IMR-90 (cell line): ENCODE data around the gene PHACTR2. TPM values are rescaled to one million over a fixed set of nuclear protein-coding genes. Genes with fewer than 3 reads are reported as not detected.

Source experiments
- ATAC-seq: fragments of 200-7000 bp; cut with Tn5 transposase; 2 replicates; pipeline ENCODE4 v1.9.1; 2020; ENCODE audit warnings: low read depth, mild to moderate bottlenecking, moderate library complexity
- BruUV-seq: library from RNA; stranded (reverse); fragments of 400-500 nt; replicated peaks from 2 replicates; lab custom pipeline; 2021; lab: Mats Ljungman, UMichigan
- CTCF ChIA-PET: fragments of 300-600 bp; formaldehyde crosslinking; extraction: SDS; loops from one replicate; lab custom pipeline; 2021; ENCODE audit warnings: antibody characterized with exemption; lab: Yijun Ruan, JAX
- POLR2A ChIA-PET: fragments of 300-600 bp; sonication (Branson Sonifier 250); formaldehyde crosslinking; loops from one replicate; lab custom pipeline; 2022; ENCODE audit warnings: antibody characterized with exemption; ENCODE audit not compliant: unreplicated experiment; lab: Charles Lee
- DNase-seq: peaks from one replicate; pipeline ENCODE4 v3.0.0; 2013
- H2AFZ ChIP-seq: replicated peaks from 2 replicates; pipeline ENCODE3; 2013; ENCODE audit warnings: low read length, mild to moderate bottlenecking; ENCODE audit not compliant: poor library complexity
- H2AK5ac ChIP-seq: 2 replicates; pipeline ENCODE4 v1.6.1; 2013; ENCODE audit warnings: low read depth, low read length, inconsistent platforms
- H2AK9ac ChIP-seq: replicated peaks from 2 replicates; pipeline ENCODE3; 2013; ENCODE audit warnings: mild to moderate bottlenecking, low read depth, low read length, moderate library complexity; ENCODE audit not compliant: poor library complexity
- H2BK120ac ChIP-seq: 2 replicates; pipeline ENCODE4 v1.6.1; 2013; ENCODE audit warnings: low read depth, low read length, inconsistent platforms
- H2BK15ac ChIP-seq: 3 replicates; pipeline ENCODE4 v1.6.1; 2013; ENCODE audit warnings: low read depth, low read length, inconsistent platforms
- H2BK20ac ChIP-seq: 2 replicates; pipeline ENCODE4 v1.6.1; 2013; ENCODE audit warnings: low read depth, mild to moderate bottlenecking, inconsistent platforms, low read length, moderate library complexity
- H2BK5ac ChIP-seq: 2 replicates; pipeline ENCODE4 v1.6.1; 2013; ENCODE audit warnings: mild to moderate bottlenecking, low read depth, low read length, inconsistent platforms; ENCODE audit not compliant: poor library complexity, severe bottlenecking
- H3K14ac ChIP-seq: replicated peaks from 2 replicates; pipeline ENCODE4 v1.6.1; 2013; ENCODE audit warnings: low read depth, low read length, inconsistent platforms
- H3K18ac ChIP-seq: 2 replicates; pipeline ENCODE4 v1.6.1; 2013; ENCODE audit warnings: low read depth, low read length, control low read depth
- H3K23ac ChIP-seq: 2 replicates; pipeline ENCODE4 v1.6.1; 2013; ENCODE audit warnings: low read depth, low read length, inconsistent platforms
- H3K27ac ChIP-seq: 2 replicates; pipeline ENCODE4 v1.5.1; 2013; ENCODE audit warnings: mild to moderate bottlenecking, control low read depth, low read length; ENCODE audit not compliant: insufficient read depth
- H3K27me3 ChIP-seq: 2 replicates; pipeline ENCODE4 v1.6.1; 2013; ENCODE audit warnings: low read length; ENCODE audit not compliant: control insufficient read depth, insufficient read depth
- H3K36me3 ChIP-seq: 2 replicates; pipeline ENCODE4 v1.6.1; 2013; ENCODE audit warnings: low read length, mixed read lengths; ENCODE audit not compliant: control insufficient read depth, insufficient read depth
- H3K4ac ChIP-seq: 2 replicates; pipeline ENCODE4 v1.6.1; 2013; ENCODE audit warnings: low read depth, low read length, inconsistent platforms
- H3K4me1 ChIP-seq: 2 replicates; pipeline ENCODE4 v1.6.1; 2013; ENCODE audit warnings: low read length, mixed read lengths; ENCODE audit not compliant: control insufficient read depth, insufficient read depth
- H3K4me2 ChIP-seq: 2 replicates; pipeline ENCODE4 v1.6.1; 2013; ENCODE audit warnings: low read depth, mild to moderate bottlenecking, control low read depth, low read length, moderate library complexity
- H3K4me3 ChIP-seq: 2 replicates; pipeline ENCODE4 v1.5.1; 2013; ENCODE audit warnings: low read depth, mild to moderate bottlenecking, control low read depth, low read length, moderate library complexity; ENCODE audit not compliant: insufficient read depth
- H3K56ac ChIP-seq: 2 replicates; pipeline ENCODE4 v1.6.1; 2013; ENCODE audit warnings: low read length, inconsistent platforms; ENCODE audit not compliant: insufficient read depth; ENCODE audit errors: extremely low read depth
- H3K79me1 ChIP-seq, 2 experiments: 2 replicates each; pipeline ENCODE4 v1.6.1; 2013; ENCODE audit warnings: low read length in 2 of 2, inconsistent platforms in 1 of 2, low read depth in 1 of 2
- H3K9ac ChIP-seq: 2 replicates; pipeline ENCODE4 v1.6.1; 2013; ENCODE audit warnings: low read depth, low read length, control low read depth
- H3K9me1 ChIP-seq: 2 replicates; pipeline ENCODE4 v1.6.1; 2013; ENCODE audit warnings: low read length, inconsistent platforms; ENCODE audit not compliant: insufficient read depth
- H3K9me3 ChIP-seq: 2 replicates; pipeline ENCODE4 v1.6.1; 2013; ENCODE audit warnings: low read length; ENCODE audit not compliant: control insufficient read depth, insufficient read depth
- H4K20me1 ChIP-seq: 2 replicates; pipeline ENCODE4 v1.6.1; 2013; ENCODE audit warnings: low read length, inconsistent platforms; ENCODE audit not compliant: insufficient read depth
- H4K5ac ChIP-seq: 2 replicates; pipeline ENCODE4 v1.6.1; 2013; ENCODE audit warnings: mild to moderate bottlenecking, low read depth, low read length, control low read depth
- H4K8ac ChIP-seq, 2 experiments: 2 replicates each; pipeline ENCODE4 v1.6.1; 2013; ENCODE audit warnings: low read depth in 2 of 2, low read length in 2 of 2, control low read depth in 1 of 2, inconsistent platforms in 1 of 2
- H4K91ac ChIP-seq: 2 replicates; pipeline ENCODE4 v1.6.1; 2013; ENCODE audit warnings: low read depth, low read length, inconsistent platforms; ENCODE audit not compliant: insufficient read depth
- NFE2L2 ChIP-seq: fragments of 150-350 bp; IDR thresholded peaks from 2 replicates; pipeline ENCODE4 v1.6.1; 2016; ENCODE audit warnings: low read depth, mild to moderate bottlenecking, low read length
- SMC3 ChIP-seq: fragments of 150-350 bp; IDR thresholded peaks from 2 replicates; pipeline ENCODE4 v1.6.1; 2016; ENCODE audit warnings: low read depth, mild to moderate bottlenecking, antibody characterized with exemption, low read length, moderate library complexity
- WGBS, 2 experiments: methylation state at CpG; one replicate each; pipeline versions ENCODE4 v1.1.5 to v1.1.7; 2013; ENCODE audit warnings: missing lambda C conversion rate in 2 of 2; ENCODE audit not compliant: insufficient read length in 1 of 2; ENCODE audit errors: extremely low coverage in 2 of 2; 5-methylcytosine and 5-hydroxymethylcytosine counted together
- dilution Hi-C: fragments of 300-500 bp; cut with HindIII; formaldehyde crosslinking; loops from one replicate; pipeline ENCODE4 v1.14.3; 2018; ENCODE audit warnings: low sequenced_read_pairs; ENCODE audit not compliant: unreplicated experiment
- in situ Hi-C: fragments of 300-500 bp; cut with MboI; formaldehyde crosslinking; loops from 3 replicates; pipeline ENCODE4 v1.14.3; 2019; ENCODE audit warnings: low sequenced_read_pairs, inconsistent platforms, mixed read lengths
- intact Hi-C: fragments of 100-400 bp; cut with micrococcal nuclease; formaldehyde crosslinking; loops from 2 replicates; pipeline ENCODE4 v1.10.0; 2022
- polyA plus RNA-seq, 3 experiments: library from polyadenylated mRNA; depleted of rRNA; stranded (reverse); fragments of >200 nt; gene quantifications; 2 replicates each; pipeline ENCODE4 v1.2.3, GENCODE V29; 2012; ENCODE audit warnings: low replicate concordance in 1 of 3
- total RNA-seq: library from RNA; depleted of rRNA; stranded (reverse); fragments of >200 nt; gene quantifications from 2 replicates; pipeline ENCODE4 v1.2.3, GENCODE V29; 2012
- TF ChIP-seq, protein P1 (sequence below): conservative IDR thresholded peaks from 2 replicates; pipeline ENCODE4 v1.5.1; 2012; ENCODE audit warnings: mild to moderate bottlenecking, low read depth, low read length, improper control_type of control experiment

PHACTR2 gene
- total and polyA plus RNA-seq, 2 of the 4 experiments (the other 2 are of a cell fraction), result 14.5 to 74.2 TPM

- dilution Hi-C loops, result no loop called here
- H4K91ac ChIP-seq, result no peak overlapping the region
- no peaks in the 10 kb centered on the region for H3K27me3 ChIP-seq
- H3K23ac ChIP-seq, result no peak overlapping the region
- BruUV-seq, result no TSS peak
- H3K4me1 ChIP-seq, result peaks cover 22% of the 10 kb centered on the region
- no peak for TF ChIP-seq NFE2L2
- no peak for TF ChIP-seq SMC3
- TF ChIP-seq, protein P1, sequence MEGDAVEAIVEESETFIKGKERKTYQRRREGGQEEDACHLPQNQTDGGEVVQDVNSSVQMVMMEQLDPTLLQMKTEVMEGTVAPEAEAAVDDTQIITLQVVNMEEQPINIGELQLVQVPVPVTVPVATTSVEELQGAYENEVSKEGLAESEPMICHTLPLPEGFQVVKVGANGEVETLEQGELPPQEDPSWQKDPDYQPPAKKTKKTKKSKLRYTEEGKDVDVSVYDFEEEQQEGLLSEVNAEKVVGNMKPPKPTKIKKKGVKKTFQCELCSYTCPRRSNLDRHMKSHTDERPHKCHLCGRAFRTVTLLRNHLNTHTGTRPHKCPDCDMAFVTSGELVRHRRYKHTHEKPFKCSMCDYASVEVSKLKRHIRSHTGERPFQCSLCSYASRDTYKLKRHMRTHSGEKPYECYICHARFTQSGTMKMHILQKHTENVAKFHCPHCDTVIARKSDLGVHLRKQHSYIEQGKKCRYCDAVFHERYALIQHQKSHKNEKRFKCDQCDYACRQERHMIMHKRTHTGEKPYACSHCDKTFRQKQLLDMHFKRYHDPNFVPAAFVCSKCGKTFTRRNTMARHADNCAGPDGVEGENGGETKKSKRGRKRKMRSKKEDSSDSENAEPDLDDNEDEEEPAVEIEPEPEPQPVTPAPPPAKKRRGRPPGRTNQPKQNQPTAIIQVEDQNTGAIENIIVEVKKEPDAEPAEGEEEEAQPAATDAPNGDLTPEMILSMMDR, result no peak
- peaks cover under 1% of the 10 kb centered on the region; the same call in 1 of the 2 replicates for H3K36me3 ChIP-seq
- H3K79me1 ChIP-seq, result peaks cover 19 to 80% of the 10 kb centered on the region in 2 experiments
- no peak overlapping the region for H3K4ac ChIP-seq
- H3K4me3 ChIP-seq, result no peak overlapping the region
- intact Hi-C loops, result no loop called here
- H4K5ac ChIP-seq, result no peak overlapping the region
- H3K9ac ChIP-seq, result no peak overlapping the region
- peaks cover 8% of the 10 kb centered on the region; the same call in 1 of the 2 replicates for H4K20me1 ChIP-seq
- DNase-seq (no peak), ATAC-seq (no peak)
- H3K9me1 ChIP-seq, result peaks cover 5% of the 10 kb centered on the region; the same call in 1 of the 2 replicates
- no peak overlapping the region for H3K4me2 ChIP-seq
- in situ Hi-C loops, result no loop called here
- H3K56ac ChIP-seq, result no peak overlapping the region
- ChIA-PET CTCF (no interaction called here), POLR2A (no interaction called here)
- H3K27ac ChIP-seq, result no peak overlapping the region
- peak overlapping the region; percentile 46; the same call in 1 of the 2 replicates for H3K14ac ChIP-seq
- H2BK120ac ChIP-seq, result no peak overlapping the region
- H2AK5ac ChIP-seq, result peak overlapping the region; percentile 50; the same call in 1 of the 2 replicates
- H3K18ac ChIP-seq, result no peak overlapping the region
- H2BK20ac ChIP-seq, result no peak overlapping the region
- H4K8ac ChIP-seq, result no peak overlapping the region
- WGBS, 2 experiments, result 100% methylated on average over 1 of the region's 2 CpGs; no CpG with 5 or more reads in 1 of the 2 experiments
- no peak overlapping the region for H2BK5ac ChIP-seq
- no peak overlapping the region for H2AK9ac ChIP-seq
- no peak overlapping the region for H2AFZ ChIP-seq
- no peaks in the 10 kb centered on the region for H3K9me3 ChIP-seq
- no peak overlapping the region; the same call in 2 of the 3 replicates for H2BK15ac ChIP-seq
These were observed 16.2 kb downstream of the PHACTR2 start for GRCh38 chr6:143694013-143694412.
